Nephron (organoid): ENCODE data around the gene AP2S1.

Experiments used
- H3K27ac Mint-ChIP-seq, 3 experiments: 2 replicates each; pipeline ENCODE4 v1.8.0; 2020; ENCODE audit warnings: mixed read lengths in 3 of 3, mild to moderate bottlenecking in 2 of 3, moderate library complexity in 1 of 3
- H3K27me3 Mint-ChIP-seq: 2 replicates; pipeline ENCODE4 v1.8.0; 2021; ENCODE audit warnings: low read depth, mild to moderate bottlenecking, moderate library complexity, mixed read lengths
- H3K36me3 Mint-ChIP-seq: 2 replicates; pipeline ENCODE4 v1.8.0; 2020; ENCODE audit warnings: low read depth, mixed read lengths
- H3K4me1 Mint-ChIP-seq: 2 replicates; pipeline ENCODE4 v1.8.0; 2020; ENCODE audit warnings: mixed read lengths
- H3K4me3 Mint-ChIP-seq, 3 experiments: 2 replicates each; pipeline ENCODE4 v1.8.0; 2020; ENCODE audit warnings: mild to moderate bottlenecking in 3 of 3, mixed read lengths in 3 of 3, moderate library complexity in 2 of 3
- H3K9me3 Mint-ChIP-seq: 2 replicates; pipeline ENCODE4 v1.8.0; 2020; ENCODE audit warnings: mixed read lengths
- CTCF ChIP-seq, 3 experiments: fragments of 200-600 bp; sonication (generic); IDR thresholded peaks; one replicate each; pipeline ENCODE4 v1.5.0; 2021; ENCODE audit warnings: antibody characterized with exemption in 3 of 3; ENCODE audit not compliant: unreplicated experiment in 3 of 3

AP2S1 gene

GRCh38 chr19:46862503-46862834 is 11.8 kb upstream of the AP2S1 start:
- Mint-ChIP-seq H3K36me3 (peaks cover 5% of the 10 kb centered on the region), H3K27me3 (no peaks in the 10 kb centered on the region), H3K4me3 (no peak overlapping the region), H3K9me3 (no peaks in the 10 kb centered on the region), H3K4me1 (peaks cover 30% of the 10 kb centered on the region), H3K27ac (no peak overlapping the region)
- no peak for TF ChIP-seq CTCF (IDR thresholded peaks at IDR 0.05; ENCODE audit: unreplicated experiment in 3 of 3)

- no peaks in the 10 kb centered on the region for H3K27me3 Mint-ChIP-seq
- no peak overlapping the region for H3K4me3 Mint-ChIP-seq
- H3K27ac Mint-ChIP-seq: no peak overlapping the region
- no peaks in the 10 kb centered on the region for H3K9me3 Mint-ChIP-seq
- peaks cover 5% of the 10 kb centered on the region for H3K36me3 Mint-ChIP-seq
- H3K4me1 Mint-ChIP-seq: peaks cover 24% of the 10 kb centered on the region
- no peak for TF ChIP-seq CTCF (IDR thresholded peaks at IDR 0.05; ENCODE audit: unreplicated experiment in 3 of 3)
These were observed 11.3 kb upstream of the AP2S1 start for GRCh38 chr19:46861691-46862502.

GRCh38 chr19:46860846-46861690 is 10.4 kb upstream of the AP2S1 start, which contains the start of gene ARHGAP35:
Gene ARHGAP35, plus strand, starts transcription at chr19:46860997. Its CDS starts 57,679 bp downstream, at chr19:46918676.
- Mint-ChIP-seq H3K27ac (peak within 1 kb of the TSS; percentile 76 to 90 (median 82)), H3K27me3 (no peaks in the 10 kb centered on the region)

GRCh38 chr19:46860125-46860845 is 9.6 kb upstream of the AP2S1 start:
- TF ChIP-seq CTCF (IDR thresholded peaks at IDR 0.05; ENCODE audit: unreplicated experiment in 3 of 3): no peak
- Mint-ChIP-seq H3K27me3 (no peaks in the 10 kb centered on the region), H3K4me3 (peak overlapping the region; percentile 89 to 93 (median 90)), H3K4me1 (peaks cover 16% of the 10 kb centered on the region), H3K9me3 (no peaks in the 10 kb centered on the region), H3K27ac (peak overlapping the region; percentile 76 to 90 (median 82)), H3K36me3 (peaks cover 1% of the 10 kb centered on the region)

More at GRCh38 chr19:46860846-46861690, 10.4 kb upstream of the AP2S1 start, which contains the start of gene ARHGAP35:
- Mint-ChIP-seq H3K9me3 (no peaks in the 10 kb centered on the region), H3K36me3 (peaks cover 5% of the 10 kb centered on the region), H3K4me3 (peak within 1 kb of the TSS; percentile 89 to 93 (median 90)), H3K4me1 (peaks cover 20% of the 10 kb centered on the region)
- no peak for TF ChIP-seq CTCF (IDR thresholded peaks at IDR 0.05; ENCODE audit: unreplicated experiment in 3 of 3)

- H3K27ac Mint-ChIP-seq: peak overlapping the region; percentile 76 to 90 (median 82)
- no peaks in the 10 kb centered on the region for H3K27me3 Mint-ChIP-seq
- H3K36me3 Mint-ChIP-seq: no peaks in the 10 kb centered on the region
- H3K4me3 Mint-ChIP-seq: peak overlapping the region; percentile 89 to 93 (median 90)
- H3K9me3 Mint-ChIP-seq: no peaks in the 10 kb centered on the region
- TF ChIP-seq CTCF (IDR thresholded peaks at IDR 0.05; ENCODE audit: unreplicated experiment in 3 of 3): no peak
- H3K4me1 Mint-ChIP-seq: peaks cover 10% of the 10 kb centered on the region
These were observed 9.0 kb upstream of the AP2S1 start for GRCh38 chr19:46859637-46860124.
